Transverse colon (tissue), 4 donors: ENCODE data around the gene TMEM240.

Experiments used
- EP300 ChIP-seq: sonication (generic); formaldehyde crosslinking; IDR thresholded peaks from one replicate; pipeline ENCODE4 v1.6.1; 2017; ENCODE audit warnings: antibody characterized with exemption, low read depth
- POLR2A ChIP-seq: fragments of 450-650 bp; IDR thresholded peaks from one replicate; pipeline ENCODE4 v1.6.1; 2016; ENCODE audit warnings: antibody characterized with exemption, mild to moderate bottlenecking, moderate library complexity
- POLR2AphosphoS5 ChIP-seq, 3 donors: sonication (generic); formaldehyde crosslinking; IDR thresholded peaks; one replicate each; pipeline ENCODE4 v1.6.1; 2016; ENCODE audit warnings: antibody characterized with exemption in 3 of 3
- TF ChIP-seq, protein P1 (sequence below), 5 experiments: fragments of 200-600 bp in 3 of 5; fragments of 450-650 bp in 2 of 5; sonication (generic) in 3 of 5; IDR thresholded peaks; 1 replicate in 2 of 5; 2 replicates in 3 of 5; pipeline ENCODE4 v1.5.1; 2016 to 2017; ENCODE audit warnings: antibody characterized with exemption in 5 of 5, inconsistent platforms in 3 of 5, mild to moderate bottlenecking in 2 of 5, moderate library complexity in 1 of 5

- TF ChIP-seq, protein P1, sequence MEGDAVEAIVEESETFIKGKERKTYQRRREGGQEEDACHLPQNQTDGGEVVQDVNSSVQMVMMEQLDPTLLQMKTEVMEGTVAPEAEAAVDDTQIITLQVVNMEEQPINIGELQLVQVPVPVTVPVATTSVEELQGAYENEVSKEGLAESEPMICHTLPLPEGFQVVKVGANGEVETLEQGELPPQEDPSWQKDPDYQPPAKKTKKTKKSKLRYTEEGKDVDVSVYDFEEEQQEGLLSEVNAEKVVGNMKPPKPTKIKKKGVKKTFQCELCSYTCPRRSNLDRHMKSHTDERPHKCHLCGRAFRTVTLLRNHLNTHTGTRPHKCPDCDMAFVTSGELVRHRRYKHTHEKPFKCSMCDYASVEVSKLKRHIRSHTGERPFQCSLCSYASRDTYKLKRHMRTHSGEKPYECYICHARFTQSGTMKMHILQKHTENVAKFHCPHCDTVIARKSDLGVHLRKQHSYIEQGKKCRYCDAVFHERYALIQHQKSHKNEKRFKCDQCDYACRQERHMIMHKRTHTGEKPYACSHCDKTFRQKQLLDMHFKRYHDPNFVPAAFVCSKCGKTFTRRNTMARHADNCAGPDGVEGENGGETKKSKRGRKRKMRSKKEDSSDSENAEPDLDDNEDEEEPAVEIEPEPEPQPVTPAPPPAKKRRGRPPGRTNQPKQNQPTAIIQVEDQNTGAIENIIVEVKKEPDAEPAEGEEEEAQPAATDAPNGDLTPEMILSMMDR (IDR thresholded peaks at IDR 0.05): no peak
- no peak for TF ChIP-seq EP300
- TF ChIP-seq POLR2A: no peak
- TF ChIP-seq POLR2AphosphoS5 (IDR thresholded peaks at IDR 0.05): no peak
These were observed 599 bp upstream of the TMEM240 start for GRCh38 chr1:1540818-1541628.
